NCI-H2196 treated with DMSO at 0.1 percent for 48 hours (cell line): Measurements from ENCODE around the gene HAPLN2.
"Not testable (repeated sequence)": the region's sequence is repeated elsewhere in the genome, so short reads cannot be mapped to it uniquely, and the experiment has no call there.

Experiments used
- DNase-seq: peaks from one replicate; lab custom pipeline; 2025; ENCODE audit not compliant: unreplicated experiment; lab: John Stamatoyannopoulos, UW

Gene HAPLN2

DNA sequence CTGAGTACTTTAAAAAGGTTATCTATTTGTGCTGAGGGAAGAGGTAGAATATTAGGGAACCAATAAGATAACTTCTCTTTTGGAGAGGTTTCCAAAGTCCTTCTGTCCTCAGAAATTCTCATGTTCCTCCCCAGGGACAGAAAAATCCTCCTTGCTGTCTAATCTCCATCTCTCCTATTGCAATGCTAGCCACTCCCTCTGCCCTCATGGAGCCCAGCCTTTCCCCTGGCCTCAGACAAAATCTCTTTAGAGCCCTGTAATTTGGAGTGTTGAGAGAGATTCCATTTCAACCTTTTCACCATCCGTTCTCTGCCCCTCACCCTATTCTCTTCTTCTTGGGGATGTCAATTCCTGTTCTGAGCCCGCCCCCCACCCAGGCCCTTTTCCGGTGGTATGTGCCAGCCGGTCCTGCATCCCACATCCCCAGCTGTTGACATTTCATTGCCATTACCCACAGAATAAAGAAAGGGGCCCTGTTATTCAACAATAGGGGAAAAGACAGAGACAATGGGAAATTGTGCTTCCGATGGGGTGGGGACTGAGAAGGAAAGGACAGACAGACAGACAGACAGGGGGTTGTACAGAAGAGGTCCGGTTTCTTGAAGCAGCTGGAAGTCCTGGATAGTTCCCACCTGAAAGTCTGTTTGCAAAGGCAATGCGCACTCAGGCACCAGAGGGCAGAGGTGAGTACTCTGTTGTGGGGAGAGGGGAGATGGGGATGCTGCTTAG is at the start of gene HAPLN2:
Gene HAPLN2, plus strand, starts transcription at position 563 of the 729 bp plus-strand sequence. CDS start 4,076 bp downstream, outside the sequence.
- no peak for DNase-seq

DNA sequence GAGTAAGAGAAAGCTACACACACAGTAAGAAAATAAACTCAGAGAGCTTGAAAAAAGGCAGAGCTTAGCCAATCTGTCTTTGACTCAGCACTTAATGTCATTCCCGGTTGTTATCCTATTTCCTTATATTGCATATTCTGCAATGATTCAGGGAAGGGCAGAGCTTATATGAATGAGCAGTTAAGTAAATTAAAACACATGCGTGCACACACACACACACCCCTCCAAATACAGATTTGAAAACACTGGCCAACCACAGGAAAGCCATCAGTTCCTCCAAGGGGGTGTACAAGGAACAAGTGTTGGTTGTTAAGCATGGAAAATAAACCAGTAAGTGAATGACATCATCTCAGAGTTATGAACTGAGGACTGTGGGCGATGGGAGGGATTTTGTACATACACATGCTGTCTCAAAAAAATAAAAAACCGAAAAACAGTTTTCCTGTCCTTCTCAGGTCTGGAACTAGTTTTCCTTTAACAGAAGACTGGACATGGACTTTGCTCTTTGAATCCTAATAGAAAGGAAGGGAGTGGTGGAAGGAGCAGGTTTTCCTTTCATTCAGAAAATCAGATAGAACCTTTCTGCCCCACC is 47.9 kb upstream of the HAPLN2 start:
- DNase-seq: no peak

DNA sequence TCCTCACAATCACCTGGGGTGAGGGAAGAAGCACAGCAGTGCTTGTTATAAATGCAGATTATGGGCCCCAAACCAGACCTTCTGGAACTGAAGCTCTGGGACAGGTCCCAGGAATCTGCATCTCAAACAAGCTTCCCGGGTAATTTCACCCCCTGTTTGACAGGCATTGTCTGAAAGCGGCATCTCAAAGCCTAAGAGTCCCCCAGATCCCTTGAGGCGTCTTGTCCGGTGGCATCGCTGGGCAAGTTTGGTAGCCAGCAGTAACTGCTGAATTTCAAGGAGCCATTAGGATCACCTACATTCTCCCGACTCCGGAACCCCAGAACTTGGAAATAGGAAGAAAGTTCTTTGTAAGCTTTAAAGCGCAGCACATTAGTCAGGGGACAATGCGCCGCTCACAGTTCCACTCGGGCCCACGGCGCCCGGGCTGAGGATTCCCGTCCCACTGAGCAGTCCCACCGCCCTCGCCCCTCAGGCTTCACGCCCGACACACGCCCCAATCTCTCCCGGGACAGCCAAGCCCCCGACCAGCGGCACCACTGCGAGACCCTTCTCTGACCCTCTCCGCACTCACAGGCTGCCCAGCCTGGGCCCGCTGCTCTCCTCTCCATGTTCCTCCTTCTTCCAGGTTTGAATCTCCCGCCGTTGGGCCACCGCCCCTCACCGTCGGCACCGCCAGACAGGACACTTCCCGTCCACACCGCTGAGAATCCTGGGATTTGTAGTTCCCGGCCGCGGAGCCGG is 47.1 kb upstream of the HAPLN2 start, which contains the start of gene IQGAP3:
Gene IQGAP3, minus strand, starts transcription at position 647 of the 744 bp plus-strand sequence. Its CDS starts 36 bp downstream, at position 611.
- peak; percentile 66 for DNase-seq

DNA sequence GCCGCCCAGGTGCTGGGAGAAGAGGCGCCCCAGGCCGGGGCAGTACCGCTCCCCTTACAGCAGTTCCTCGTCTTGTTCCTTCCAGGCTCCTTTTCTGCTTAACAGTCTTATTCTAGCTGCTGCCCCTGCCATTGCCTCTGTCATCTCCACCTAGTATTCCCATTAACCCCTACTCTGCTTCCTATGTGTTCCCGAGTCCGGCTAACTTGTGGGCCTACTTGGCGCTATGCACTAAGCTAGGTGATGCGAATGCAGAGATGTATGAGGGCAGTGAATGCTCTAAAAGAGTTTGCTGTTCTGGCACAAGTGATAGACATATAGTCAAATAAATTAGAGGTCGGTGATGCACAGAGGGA is 46.6 kb upstream of the HAPLN2 start:
- DNase-seq: no peak

DNA sequence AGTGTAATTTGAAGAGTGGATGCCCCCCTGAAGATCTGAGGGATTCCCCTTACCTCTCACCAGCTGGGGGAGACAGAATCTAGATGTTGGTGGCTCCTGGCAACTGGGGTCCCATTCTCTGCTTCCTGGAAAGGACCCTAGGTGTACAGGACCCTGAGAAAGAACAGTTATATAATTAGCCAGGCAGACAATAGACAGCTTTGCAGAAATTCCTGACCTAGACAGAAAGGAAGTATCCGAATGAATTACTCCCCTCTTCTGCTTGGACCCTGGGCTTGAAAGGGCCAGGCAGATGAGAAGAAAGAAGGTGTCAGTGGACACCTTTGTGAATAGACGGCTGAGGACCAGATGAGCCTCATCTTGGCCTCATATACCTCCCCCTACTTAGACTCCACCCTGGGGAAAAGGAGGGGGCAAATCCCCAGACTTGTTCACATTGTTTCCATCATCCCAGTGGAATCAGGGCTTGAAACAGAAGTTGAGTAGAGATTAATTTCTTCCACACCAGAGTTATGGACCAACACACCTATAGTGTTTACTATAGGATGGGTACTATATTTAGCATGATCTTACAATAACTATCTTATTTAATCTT is 45.1 kb upstream of the HAPLN2 start:
- no peak for DNase-seq

GRCh38 chr1:156577550-156577949 is 41.7 kb upstream of the HAPLN2 start:
- no peak for DNase-seq

GRCh38 chr1:156578055-156578454 is 41.2 kb upstream of the HAPLN2 start:
- DNase-seq: no peak

DNA sequence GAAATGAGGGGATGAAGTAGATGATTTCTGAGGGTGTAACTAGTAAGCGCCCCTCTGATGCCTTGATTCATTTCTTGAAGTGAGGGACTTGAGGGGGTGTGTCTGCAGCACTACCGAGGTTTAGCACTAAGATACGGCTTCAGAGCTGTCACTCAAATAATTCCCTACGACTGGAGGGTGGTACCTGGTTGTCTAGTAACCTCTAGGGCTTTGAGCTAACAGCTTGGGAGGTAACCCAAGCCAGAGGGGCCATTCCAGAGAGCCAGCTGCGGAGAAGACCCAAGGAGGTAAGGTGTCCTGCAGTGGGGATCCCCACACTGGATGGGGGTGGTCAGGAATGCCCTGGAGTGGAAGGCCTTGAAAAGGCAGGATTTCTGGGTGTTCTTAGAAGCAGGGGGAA is 39.7 kb upstream of the HAPLN2 start, which contains the start of gene TTC24:
Gene TTC24, plus strand, starts transcription at position 252 of the 400 bp plus-strand sequence. CDS start 1,642 bp downstream, outside the sequence.
- no peak for DNase-seq

DNA sequence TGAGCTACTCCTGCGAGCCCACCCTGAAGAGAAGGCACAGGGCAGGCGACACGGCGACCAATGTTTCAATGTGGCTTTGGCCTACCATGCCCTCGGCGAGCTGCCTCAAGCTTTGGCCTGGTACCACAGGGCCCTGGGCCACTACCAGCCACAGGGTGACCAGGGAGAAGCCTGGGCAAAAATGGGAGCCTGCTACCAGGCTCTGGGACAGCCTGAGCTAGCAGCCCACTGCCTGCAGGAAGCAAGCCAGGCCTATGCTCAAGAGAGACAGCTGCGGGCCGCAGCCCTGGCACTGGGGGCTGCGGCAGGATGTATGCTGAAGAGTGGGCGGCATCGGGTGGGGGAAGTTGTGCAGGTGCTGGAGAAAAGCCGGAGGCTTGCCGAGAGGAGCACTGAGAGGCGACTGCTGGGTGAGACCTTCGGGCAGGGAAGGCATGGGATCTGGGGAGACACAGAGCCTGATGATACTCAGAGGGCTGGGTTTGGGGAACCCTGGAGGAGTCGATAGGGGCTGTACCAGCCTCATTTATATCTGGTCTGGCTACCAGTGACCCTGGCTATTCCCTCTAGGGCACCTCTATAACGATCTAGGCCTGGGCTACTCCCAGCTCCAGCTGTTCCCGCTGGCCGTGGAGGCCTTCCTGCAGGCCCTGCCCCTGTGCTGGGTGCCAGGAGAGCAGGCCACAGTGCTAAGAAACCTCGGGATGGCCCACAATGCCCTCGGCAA is 37.4 kb upstream of the HAPLN2 start:
- no peak for DNase-seq

- no peak for DNase-seq
Measured at GRCh38 chr1:156582388-156583017, 36.7 kb upstream of the HAPLN2 start.

DNA sequence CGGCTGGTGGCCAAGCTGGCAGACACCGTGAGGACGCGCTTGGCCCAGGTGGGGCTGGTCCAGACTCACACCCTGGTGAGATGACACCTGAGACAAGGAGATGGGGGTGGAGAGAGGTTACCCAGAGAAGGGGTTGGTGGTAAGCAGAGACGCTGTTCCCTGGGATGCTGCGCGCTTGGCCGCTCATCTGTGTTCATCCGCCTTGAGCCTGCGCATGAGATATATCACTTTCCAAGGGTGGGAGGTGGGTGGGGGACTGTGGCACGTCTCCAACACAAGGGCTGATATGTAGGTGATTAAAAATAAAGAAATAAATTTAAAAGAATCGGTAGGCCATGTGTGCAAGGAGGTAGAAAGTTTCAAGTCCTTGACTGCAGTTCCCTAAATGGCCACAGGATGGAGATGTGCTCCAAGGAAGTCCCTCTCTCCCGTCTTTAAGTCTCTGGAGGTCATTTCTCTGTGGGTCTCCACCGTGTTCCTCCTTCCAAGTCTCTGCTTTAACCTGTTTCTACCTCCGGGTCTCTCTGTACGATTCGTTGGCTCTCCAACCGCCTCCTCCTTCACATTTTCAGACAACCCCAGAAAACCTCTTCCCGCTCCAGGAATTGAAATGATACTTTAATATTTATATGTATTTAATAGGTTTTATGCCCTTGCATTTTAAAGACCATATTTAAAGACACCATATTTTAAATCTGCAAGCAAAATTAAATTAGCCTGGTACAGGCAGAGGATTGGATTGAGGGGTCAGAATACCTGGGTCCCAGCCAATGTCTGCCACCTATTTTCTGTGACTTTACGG is 35.2 kb upstream of the HAPLN2 start:
- peak; percentile 46 for DNase-seq

DNA sequence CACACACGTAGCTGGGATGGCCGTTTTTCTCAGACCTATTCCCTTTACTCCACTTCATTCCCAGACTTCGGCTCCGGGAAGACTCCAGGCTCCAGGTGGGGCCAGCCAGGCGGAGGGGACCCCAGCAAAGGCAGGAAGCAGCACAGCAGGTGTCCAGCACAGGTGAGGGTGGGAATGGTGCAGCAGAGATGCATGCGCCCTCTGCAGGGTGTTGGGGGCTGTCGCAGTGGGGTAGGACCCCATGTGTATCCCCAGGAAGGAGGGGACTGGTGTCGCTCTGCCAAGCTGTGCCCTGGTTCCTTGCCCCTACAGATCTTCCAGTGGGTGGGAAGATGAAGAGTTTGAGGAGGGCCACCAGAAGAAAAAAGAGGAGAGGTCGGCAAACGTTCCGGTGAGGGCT is 34.4 kb upstream of the HAPLN2 start:
- DNase-seq: no peak

DNA sequence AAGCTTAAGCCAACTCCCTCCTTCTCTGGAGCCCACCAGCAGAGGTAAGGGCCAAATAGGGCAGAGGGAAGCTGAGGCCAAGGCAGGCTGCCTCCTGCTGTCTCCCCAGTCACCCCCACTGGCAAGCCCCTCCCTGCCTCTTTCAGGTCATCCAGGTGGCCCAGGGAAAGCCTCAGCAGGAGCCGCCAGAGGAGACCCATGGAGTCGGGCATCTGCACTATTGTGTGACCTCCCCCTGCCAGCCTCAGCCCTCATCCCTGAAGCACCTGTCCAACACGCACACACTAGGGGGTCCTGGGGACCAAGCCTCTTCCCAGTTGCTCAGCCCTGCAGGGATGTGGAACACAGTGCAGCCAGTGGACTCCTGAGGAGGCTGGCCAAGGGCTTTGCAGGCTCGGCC is 32.9 kb upstream of the HAPLN2 start:
- no peak for DNase-seq

- no peak for DNase-seq
Measured at GRCh38 chr1:156586892-156587477, 32.2 kb upstream of the HAPLN2 start.

GRCh38 chr1:156587927-156588326 is 31.3 kb upstream of the HAPLN2 start:
- not testable (repeated sequence) for DNase-seq

- DNase-seq: no peak
Measured at GRCh38 chr1:156589546-156589945, 29.7 kb upstream of the HAPLN2 start.

GRCh38 chr1:156590326-156591180 is 28.7 kb upstream of the HAPLN2 start:
- DNase-seq: no peak

DNA sequence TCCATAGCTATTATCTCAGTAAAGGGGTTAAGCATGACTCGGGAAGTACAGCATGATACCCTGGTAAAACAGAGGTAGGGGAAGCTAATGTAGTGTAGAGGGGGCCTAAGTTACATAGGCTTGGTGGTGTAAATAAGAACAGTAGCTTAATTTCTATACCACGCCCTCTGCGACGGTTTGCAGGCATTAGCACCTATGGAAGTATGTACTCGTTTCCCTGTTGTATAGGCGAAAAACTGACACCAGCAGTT is 28.1 kb upstream of the HAPLN2 start:
- no peak for DNase-seq
